Natural killer cell (primary cell): ENCODE results near the gene OGT. TPM values are rescaled to one million over a fixed set of nuclear protein-coding genes. Genes with fewer than 3 reads are reported as not detected.
"Not testable (repeated sequence)": the region's sequence is repeated elsewhere in the genome, so short reads cannot be mapped to it uniquely, and the experiment has no call there.

ENCODE experiments used
- ATAC-seq, 3 donors: fragments of 150-1000 bp in 2 of 3; fragments of 200-7000 bp in 1 of 3; cut with Tn5 transposase; 1 replicate in 1 of 3; 2 replicates in 2 of 3; pipeline ENCODE4 v1.10.0; 2021; ENCODE audit warnings: mild to moderate bottlenecking in 2 of 3, moderate library complexity in 2 of 3
- DNase-seq, 2 donors: peaks; one replicate each; pipeline versions ENCODE4 v3.0.0 to v3.0.0-alpha.2; 2013 to 2021; ENCODE audit warnings: mixed read lengths in 1 of 2
- H3K27ac ChIP-seq: one replicate; pipeline ENCODE4 v1.5.1; 2013; ENCODE audit warnings: mild to moderate bottlenecking, low read length
- H3K27me3 ChIP-seq: one replicate; pipeline ENCODE4 v1.6.1; 2013; ENCODE audit warnings: low read length; ENCODE audit not compliant: control insufficient read depth, insufficient read depth
- H3K36me3 ChIP-seq: one replicate; pipeline ENCODE4 v1.6.1; 2013; ENCODE audit warnings: low read length; ENCODE audit not compliant: control insufficient read depth, insufficient read depth
- H3K4me1 ChIP-seq: one replicate; pipeline ENCODE4 v1.6.1; 2013; ENCODE audit warnings: low read length; ENCODE audit not compliant: control insufficient read depth, insufficient read depth
- H3K4me3 ChIP-seq: one replicate; pipeline ENCODE4 v1.5.1; 2013; ENCODE audit warnings: low read length
- H3K9me3 ChIP-seq: one replicate; pipeline ENCODE4 v1.6.1; 2013; ENCODE audit warnings: low read length; ENCODE audit not compliant: control insufficient read depth, insufficient read depth
- H3K27ac Mint-ChIP-seq, 2 donors: one replicate each; pipeline ENCODE4 v1.8.0; 2022; ENCODE audit warnings: mild to moderate bottlenecking in 2 of 2, mixed read lengths in 2 of 2, moderate library complexity in 1 of 2
- H3K27me3 Mint-ChIP-seq, 2 donors: one replicate each; pipeline ENCODE4 v1.8.0; 2022; ENCODE audit warnings: low read depth in 2 of 2, mixed read lengths in 2 of 2
- H3K36me3 Mint-ChIP-seq: one replicate; pipeline ENCODE4 v1.8.0; 2022; ENCODE audit warnings: mixed read lengths
- H3K4me1 Mint-ChIP-seq, 2 donors: one replicate each; pipeline ENCODE4 v1.8.0; 2022; ENCODE audit warnings: mixed read lengths in 2 of 2
- H3K4me3 Mint-ChIP-seq: one replicate; pipeline ENCODE4 v1.8.0; 2022; ENCODE audit warnings: mild to moderate bottlenecking, moderate library complexity, mixed read lengths
- H3K9me3 Mint-ChIP-seq, 2 donors: one replicate each; pipeline ENCODE4 v1.8.0; 2022; ENCODE audit warnings: mixed read lengths in 2 of 2
- WGBS: methylation state at CpG from one replicate; pipeline ENCODE4 v1.1.7; 2013; ENCODE audit warnings: missing lambda C conversion rate; ENCODE audit not compliant: insufficient coverage; 5-methylcytosine and 5-hydroxymethylcytosine counted together
- intact Hi-C: fragments of 100-400 bp; cut with micrococcal nuclease; formaldehyde crosslinking; loops from one replicate; pipeline ENCODE4 v1.14.2; 2022
- total RNA-seq, 4 donors: library from RNA; stranded (reverse); fragments of 120-200 nt in 1 of 4; gene quantifications; one replicate each; pipeline versions ENCODE4 v1.2.3 to v1.2.4, GENCODE V29; 2013 to 2022
- TF ChIP-seq, protein P1 (sequence below): fragments of 200-600 bp; IDR thresholded peaks from one replicate; pipeline ENCODE4 v1.8.0; 2022; ENCODE audit warnings: antibody characterized with exemption

The OGT gene
- total RNA-seq, 3 donors from 2014 or later (not counting 1 experiment from before 2014, with no cell fraction given): 489 to 721 (median 542) TPM

GRCh38 chrX:71492231-71493065, 40.5 kb upstream of the OGT start:
- intact Hi-C loops: loop anchor here (2.0 kb wide), 1 partner anchor 40 kb away; the partner anchor contains the start of gene OGT
- no peaks in the 10 kb centered on the region for H3K9me3 ChIP-seq
- H3K4me1 ChIP-seq: peaks cover 10% of the 10 kb centered on the region
- TF ChIP-seq, protein P1, sequence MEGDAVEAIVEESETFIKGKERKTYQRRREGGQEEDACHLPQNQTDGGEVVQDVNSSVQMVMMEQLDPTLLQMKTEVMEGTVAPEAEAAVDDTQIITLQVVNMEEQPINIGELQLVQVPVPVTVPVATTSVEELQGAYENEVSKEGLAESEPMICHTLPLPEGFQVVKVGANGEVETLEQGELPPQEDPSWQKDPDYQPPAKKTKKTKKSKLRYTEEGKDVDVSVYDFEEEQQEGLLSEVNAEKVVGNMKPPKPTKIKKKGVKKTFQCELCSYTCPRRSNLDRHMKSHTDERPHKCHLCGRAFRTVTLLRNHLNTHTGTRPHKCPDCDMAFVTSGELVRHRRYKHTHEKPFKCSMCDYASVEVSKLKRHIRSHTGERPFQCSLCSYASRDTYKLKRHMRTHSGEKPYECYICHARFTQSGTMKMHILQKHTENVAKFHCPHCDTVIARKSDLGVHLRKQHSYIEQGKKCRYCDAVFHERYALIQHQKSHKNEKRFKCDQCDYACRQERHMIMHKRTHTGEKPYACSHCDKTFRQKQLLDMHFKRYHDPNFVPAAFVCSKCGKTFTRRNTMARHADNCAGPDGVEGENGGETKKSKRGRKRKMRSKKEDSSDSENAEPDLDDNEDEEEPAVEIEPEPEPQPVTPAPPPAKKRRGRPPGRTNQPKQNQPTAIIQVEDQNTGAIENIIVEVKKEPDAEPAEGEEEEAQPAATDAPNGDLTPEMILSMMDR: no peak
- Mint-ChIP-seq H3K4me3 (peak overlapping the region; percentile 93), H3K27me3 (no peaks in the 10 kb centered on the region), H3K27ac (peak overlapping the region; percentile 90 to 91), H3K4me1 (peaks cover 11 to 21% of the 10 kb centered on the region in 2 donors), H3K9me3 (no peaks in the 10 kb centered on the region), H3K36me3 (no peaks in the 10 kb centered on the region)
- H3K36me3 ChIP-seq: no peaks in the 10 kb centered on the region
- no peaks in the 10 kb centered on the region for H3K27me3 ChIP-seq
- H3K27ac ChIP-seq: peak overlapping the region; percentile 83
- DNase-seq (peak; percentile 53 to 67), ATAC-seq (peak; percentile 74 to 81 (median 79))
- 1% methylated on average over 76 of the region's 76 CpGs for WGBS
- peak overlapping the region; percentile 70 for H3K4me3 ChIP-seq

GRCh38 chrX:71493111-71493613, 39.7 kb upstream of the OGT start:
- intact Hi-C loops: loop anchor here (2.0 kb wide), 1 partner anchor 40 kb away; the partner anchor contains the start of gene OGT
- H3K27ac ChIP-seq: no peak overlapping the region
- Mint-ChIP-seq H3K9me3 (no peaks in the 10 kb centered on the region), H3K27ac (peak overlapping the region; percentile 90 to 91), H3K4me3 (peak overlapping the region; percentile 93), H3K27me3 (no peaks in the 10 kb centered on the region), H3K36me3 (no peaks in the 10 kb centered on the region), H3K4me1 (peaks cover 11 to 21% of the 10 kb centered on the region in 2 donors)
- no peaks in the 10 kb centered on the region for H3K9me3 ChIP-seq
- H3K4me1 ChIP-seq: peaks cover 10% of the 10 kb centered on the region
- H3K27me3 ChIP-seq: no peaks in the 10 kb centered on the region
- TF ChIP-seq, protein P1: no peak
- no peaks in the 10 kb centered on the region for H3K36me3 ChIP-seq
- DNase-seq: peak in 1 of 2 donors; percentile 16
- peak overlapping the region; percentile 70 for H3K4me3 ChIP-seq
- no peak for ATAC-seq
- 74% methylated on average over 15 of the region's 16 CpGs for WGBS

GRCh38 chrX:71495979-71496378, 36.9 kb upstream of the OGT start:
- 100% methylated on average over 2 of the region's 3 CpGs for WGBS
- peaks cover 10 to 15% of the 10 kb centered on the region in 2 donors for H3K4me1 Mint-ChIP-seq
- H3K36me3 ChIP-seq, H3K27me3 ChIP-seq, H3K27ac Mint-ChIP-seq, ATAC-seq, H3K27ac ChIP-seq, H3K27me3 Mint-ChIP-seq, H3K4me3 Mint-ChIP-seq, H3K9me3 ChIP-seq, intact Hi-C loops, H3K9me3 Mint-ChIP-seq, H3K4me3 ChIP-seq, H3K36me3 Mint-ChIP-seq, DNase-seq, H3K4me1 ChIP-seq: not testable (repeated sequence)

DNA sequence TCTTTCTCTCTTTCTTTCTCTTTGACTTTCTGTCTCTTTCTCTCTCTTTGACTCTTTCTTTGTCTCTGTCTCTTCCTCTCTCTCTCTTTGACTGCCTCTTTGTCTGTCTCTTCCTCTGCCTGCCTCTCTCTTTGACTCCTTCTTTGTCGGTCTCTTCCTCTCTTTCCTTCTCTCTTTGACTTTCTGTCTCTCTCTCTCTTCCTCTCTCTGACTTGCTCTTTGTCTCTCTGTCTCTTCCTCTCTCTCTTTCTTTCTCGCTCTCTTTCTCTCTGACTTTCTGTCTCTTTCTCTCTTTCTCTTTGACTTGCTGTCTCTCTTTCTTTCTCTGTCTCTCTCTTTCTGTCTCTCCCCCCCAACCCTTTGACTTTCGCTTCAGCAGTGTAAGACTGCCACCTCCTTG, 36.4 kb upstream of the OGT start:
- no peaks in the 10 kb centered on the region for H3K9me3 Mint-ChIP-seq
- Histone ChIP-seq H3K4me3 (no peak overlapping the region), H3K9me3 (no peaks in the 10 kb centered on the region), H3K27ac (no peak overlapping the region), H3K27me3 (no peaks in the 10 kb centered on the region), H3K36me3 (no peaks in the 10 kb centered on the region), H3K4me1 (peaks cover 10% of the 10 kb centered on the region)
- no peaks in the 10 kb centered on the region for H3K27me3 Mint-ChIP-seq
- 75% methylated on average over 2 of the region's 3 CpGs for WGBS
- TF ChIP-seq, protein P1: no peak
- no peaks in the 10 kb centered on the region for H3K36me3 Mint-ChIP-seq
- no peak overlapping the region for H3K27ac Mint-ChIP-seq
- peaks cover 7 to 12% of the 10 kb centered on the region in 2 donors for H3K4me1 Mint-ChIP-seq
- intact Hi-C loops: no loop called here
- ATAC-seq: no peak
- no peak overlapping the region for H3K4me3 Mint-ChIP-seq
- DNase-seq: no peak

- H3K36me3 Mint-ChIP-seq, H3K27ac ChIP-seq, DNase-seq, intact Hi-C loops, H3K27me3 Mint-ChIP-seq, H3K9me3 Mint-ChIP-seq, H3K36me3 ChIP-seq, H3K27ac Mint-ChIP-seq, H3K4me3 ChIP-seq, ATAC-seq, H3K27me3 ChIP-seq, H3K9me3 ChIP-seq, H3K4me1 ChIP-seq, H3K4me3 Mint-ChIP-seq, H3K4me1 Mint-ChIP-seq: not testable (repeated sequence)
- 93% methylated on average over 5 of the region's 5 CpGs for WGBS
Observed at GRCh38 chrX:71502080-71502479, 30.8 kb upstream of the OGT start.
